NCI-H146 (cell line): ENCODE results near the gene CRYBA4.

Experiments
- DNase-seq: peaks from one replicate; lab custom pipeline; 2025; lab: John Stamatoyannopoulos, UW

Gene CRYBA4

DNA sequence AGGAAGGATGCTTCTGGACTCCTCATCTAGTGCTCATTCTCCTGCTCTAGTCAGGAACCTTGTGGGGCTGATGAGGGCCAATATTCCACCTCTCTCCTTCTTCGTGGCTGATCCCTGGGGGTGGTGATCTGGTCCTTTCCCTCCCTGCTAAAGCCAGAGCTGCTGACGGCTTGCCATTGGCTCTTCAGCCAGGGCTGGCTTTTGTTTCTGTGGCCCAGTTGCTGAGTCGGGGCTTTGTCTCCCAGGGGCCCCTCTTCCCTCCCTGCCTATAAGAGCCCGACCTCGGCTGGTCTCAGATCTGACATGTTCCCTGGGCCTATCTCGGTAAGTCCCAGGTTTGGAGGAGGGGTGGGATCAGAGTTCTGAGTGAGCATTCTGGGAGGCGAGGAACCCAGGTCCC is at the start of gene CRYBA4:
Gene CRYBA4, plus strand, starts transcription at position 301 of the 400 bp plus-strand sequence. CDS start 634 bp downstream, outside the sequence.
- DNase-seq: no peak

DNA sequence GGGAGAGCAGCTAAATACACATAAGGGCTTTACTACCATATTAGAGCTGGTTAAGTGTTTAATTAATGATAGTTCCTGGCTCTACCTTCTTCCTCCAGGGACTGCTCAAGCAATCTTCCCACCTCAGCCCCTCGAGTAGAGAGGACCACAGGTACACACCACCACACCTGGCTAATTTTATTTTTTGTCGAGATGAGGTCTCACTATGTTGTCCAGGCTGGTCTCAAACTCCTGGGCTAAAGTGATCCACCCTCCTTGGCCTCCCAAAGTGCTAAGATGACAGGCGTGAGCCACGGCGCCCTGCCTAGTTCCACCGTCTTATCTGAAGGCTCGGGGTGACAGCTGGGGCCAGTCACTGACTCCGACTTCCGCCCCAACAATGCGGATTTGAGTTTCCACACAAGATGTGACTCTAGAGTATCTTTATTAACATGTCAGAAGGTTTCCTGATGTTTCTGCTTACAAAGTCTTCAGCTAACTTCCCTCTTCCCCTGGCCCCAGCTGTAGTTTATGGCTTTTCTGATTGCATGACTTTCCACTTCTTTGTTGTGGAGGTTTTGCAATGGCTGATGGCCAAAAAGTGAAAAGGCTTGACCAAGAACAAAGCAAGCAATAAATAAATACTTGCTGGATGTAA is 48.6 kb upstream of the CRYBA4 start:
- no peak for DNase-seq

GRCh38 chr22:26574001-26574723 is 47.6 kb upstream of the CRYBA4 start:
- DNase-seq: no peak

- DNase-seq: no peak
Observed at GRCh38 chr22:26576026-26576680, 45.6 kb upstream of the CRYBA4 start.

GRCh38 chr22:26577081-26577480 is 44.7 kb upstream of the CRYBA4 start:
- DNase-seq: no peak

- no peak for DNase-seq
Observed at GRCh38 chr22:26579331-26579886, 42.4 kb upstream of the CRYBA4 start.

DNA sequence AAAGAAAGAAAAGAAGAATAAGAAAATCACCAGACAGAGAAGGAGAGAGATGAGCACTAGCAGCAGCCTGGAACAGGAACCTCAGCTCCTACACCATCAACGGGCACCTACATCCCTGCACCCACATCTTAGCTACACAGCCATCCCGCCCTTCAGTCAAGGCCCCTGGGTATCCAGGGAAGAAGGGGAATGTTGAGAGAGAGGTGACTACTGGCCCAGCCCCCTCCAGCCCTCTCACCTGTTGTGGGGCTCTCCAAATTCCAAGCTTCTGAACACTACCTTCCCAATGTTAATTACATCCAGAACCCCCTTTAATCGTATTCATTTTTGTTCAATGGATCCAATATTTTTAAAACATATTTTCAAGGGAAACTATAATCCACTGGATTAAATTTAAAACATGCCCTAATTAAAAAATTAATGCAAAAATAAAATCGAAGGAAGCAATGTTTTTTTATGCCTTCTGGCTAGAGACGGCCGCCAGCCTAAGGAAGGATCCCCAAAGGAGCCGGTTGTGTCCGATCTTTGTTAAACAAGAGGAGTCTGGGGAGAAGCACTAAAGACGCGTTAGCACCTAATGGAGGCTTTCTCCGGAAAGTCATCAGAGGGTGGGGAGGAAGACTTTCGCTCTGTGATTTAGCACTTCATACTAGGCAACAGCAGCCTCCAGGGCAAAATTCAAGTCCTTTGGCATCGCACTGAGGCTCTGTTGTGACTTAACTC is 41.4 kb upstream of the CRYBA4 start:
- DNase-seq: no peak

GRCh38 chr22:26581026-26581425 is 40.7 kb upstream of the CRYBA4 start:
- no peak for DNase-seq

DNA sequence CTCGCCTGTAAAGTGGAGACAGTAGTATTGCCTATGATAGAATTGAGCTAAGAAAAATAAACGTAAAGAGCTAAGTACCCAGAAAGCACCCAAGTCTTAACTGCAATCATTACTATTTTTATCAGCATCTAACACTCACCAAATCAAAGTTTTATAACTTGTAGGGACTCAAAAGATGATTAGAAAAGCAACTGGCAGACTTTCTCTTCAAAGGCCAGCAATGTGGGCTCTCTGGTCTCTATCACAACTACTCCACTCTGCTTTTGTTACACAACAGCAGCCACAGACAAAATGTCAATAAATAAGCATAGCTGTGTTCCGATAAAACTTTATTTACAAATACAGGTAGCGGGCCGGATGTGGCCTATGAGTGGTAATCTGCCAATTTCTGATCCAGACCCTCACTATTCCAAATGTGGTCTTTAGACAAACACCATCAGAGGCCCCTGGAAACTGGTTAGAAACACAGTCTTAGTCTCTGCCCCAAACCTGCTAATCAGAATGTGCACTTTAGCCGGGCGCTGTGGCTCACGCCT is 40.1 kb upstream of the CRYBA4 start:
- DNase-seq: no peak

DNA sequence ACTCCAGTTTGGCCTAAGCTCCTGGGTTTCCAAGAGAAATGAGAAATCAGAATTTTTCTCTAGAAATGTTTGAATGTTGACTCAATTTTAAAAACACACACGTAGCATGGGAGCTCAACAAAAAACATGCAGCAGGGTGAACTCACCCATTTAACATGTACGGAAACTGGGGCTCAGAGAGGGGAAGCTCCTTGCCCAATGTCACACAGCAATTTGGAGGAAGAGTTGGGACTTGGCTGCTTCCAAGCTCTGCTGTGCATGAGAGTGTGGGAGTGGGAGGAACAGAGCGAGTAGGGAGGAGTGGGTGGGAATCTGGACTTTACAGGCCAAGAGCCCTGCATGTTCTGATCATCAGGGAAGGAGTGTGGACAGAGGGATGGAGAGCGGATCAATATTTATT is 37.8 kb upstream of the CRYBA4 start:
- no peak for DNase-seq

DNA sequence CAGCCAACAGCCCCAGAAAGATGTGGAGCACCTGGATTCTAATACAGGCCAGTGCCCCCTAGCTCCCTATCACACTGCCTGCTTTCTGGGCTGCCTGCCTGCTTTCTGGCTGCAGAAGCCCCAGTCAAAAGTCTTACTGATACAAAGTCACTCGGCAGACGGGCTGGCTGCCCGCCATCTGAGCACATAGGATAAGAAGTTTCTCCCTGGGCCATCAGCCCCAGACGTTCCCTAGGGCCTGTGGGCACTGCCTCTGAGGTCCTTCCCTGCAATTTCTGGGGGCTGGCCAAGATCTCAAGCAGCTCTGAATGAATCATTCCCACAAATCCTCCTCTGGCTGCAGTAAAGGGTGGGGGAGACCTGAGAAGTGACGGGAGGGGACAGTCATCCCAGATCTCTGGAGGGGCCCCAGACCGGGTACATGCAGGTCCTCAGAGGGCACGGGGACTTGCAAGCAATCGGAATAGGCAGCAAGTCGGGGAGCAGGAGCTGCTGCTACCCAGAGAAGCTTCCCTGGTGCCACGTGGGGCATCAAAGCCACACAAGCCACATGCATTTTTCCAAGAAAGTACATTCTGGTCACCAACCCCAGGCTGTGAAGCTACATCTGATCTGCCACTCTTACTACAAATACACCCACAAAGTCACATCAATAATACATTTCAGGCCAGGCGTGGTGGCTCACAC is 36.5 kb upstream of the CRYBA4 start:
- DNase-seq: no peak

- DNase-seq: no peak
Observed at GRCh38 chr22:26586556-26587325, 35.0 kb upstream of the CRYBA4 start.

GRCh38 chr22:26587991-26588613 is 33.7 kb upstream of the CRYBA4 start:
- no peak for DNase-seq

- DNase-seq: no peak
Observed at GRCh38 chr22:26588729-26589366, 32.9 kb upstream of the CRYBA4 start.

GRCh38 chr22:26589367-26589844 is 32.4 kb upstream of the CRYBA4 start:
- no peak for DNase-seq

DNA sequence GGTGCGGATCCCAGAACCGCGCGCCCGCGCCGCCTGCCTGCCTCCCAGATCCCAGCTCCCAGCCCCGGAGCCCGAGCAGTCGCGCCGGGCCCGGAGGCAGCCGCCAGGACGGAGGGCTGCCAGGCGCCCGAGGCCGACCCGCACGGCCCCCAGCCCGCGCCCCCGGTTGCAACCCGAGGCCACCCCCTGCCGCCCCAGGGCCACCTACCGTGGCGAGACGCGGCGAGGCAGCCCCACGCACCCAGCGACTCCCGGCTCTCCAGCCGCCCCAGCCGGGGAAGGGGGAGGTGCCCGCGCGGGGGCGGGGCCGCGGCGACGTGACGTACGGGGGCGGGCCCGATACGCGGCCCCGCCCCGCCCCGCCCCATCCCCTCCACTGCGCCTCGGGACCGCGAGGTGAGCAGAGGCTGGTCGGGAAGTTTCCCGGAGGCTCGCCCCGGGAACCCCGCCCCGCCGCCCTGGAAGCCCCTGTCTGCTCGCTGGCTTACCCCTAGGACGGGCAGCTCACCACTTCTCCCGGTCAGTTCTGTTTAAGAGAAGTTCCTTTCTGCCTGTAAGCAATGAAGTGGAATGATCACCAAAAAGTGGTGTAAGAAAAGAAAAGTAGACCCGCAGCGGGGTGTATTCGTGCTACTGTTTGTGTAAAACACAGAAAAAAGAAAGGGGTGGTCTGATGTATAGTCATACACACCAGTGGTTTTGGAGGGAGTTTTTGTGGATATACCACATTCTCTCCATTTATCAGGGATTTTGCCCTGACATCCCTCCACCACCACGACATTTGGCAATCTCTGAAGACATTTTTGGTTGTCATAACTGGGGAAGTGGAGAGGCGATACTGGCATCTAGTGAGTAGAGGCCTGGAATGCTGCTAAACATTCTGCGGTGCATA is 31.7 kb upstream of the CRYBA4 start, which contains the start of gene TPST2:
Gene TPST2, minus strand, starts transcription at position 288 of the 892 bp plus-strand sequence. CDS start 48,502 bp downstream, outside the sequence.
- DNase-seq: peak; percentile 67

GRCh38 chr22:26592421-26592891 is 29.3 kb upstream of the CRYBA4 start:
- peak; percentile 58 for DNase-seq

DNA sequence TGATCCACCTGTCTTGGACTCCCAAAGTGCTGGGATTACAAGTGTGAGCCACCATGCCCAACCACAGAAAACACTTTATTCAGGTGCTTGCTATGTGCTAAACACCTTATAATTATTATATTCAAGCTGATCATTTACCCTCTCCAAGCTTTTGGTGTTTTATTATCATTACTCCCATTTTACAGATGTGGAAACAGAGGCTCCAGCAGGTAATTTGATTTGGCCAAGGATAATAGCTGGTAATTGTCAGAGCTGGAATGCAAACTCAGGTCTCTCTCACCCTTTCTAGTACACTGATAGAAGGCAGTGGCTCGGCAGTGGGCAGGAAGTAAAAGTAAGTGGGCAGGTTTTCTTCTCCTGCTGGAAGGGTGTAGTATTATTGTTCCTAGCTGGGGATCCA is 28.0 kb upstream of the CRYBA4 start:
- no peak for DNase-seq
